Right renal pelvis (tissue), 4 donors: ENCODE results near the gene BCL11B. TPM values are rescaled to one million over a fixed set of nuclear protein-coding genes. Genes with fewer than 3 reads are reported as not detected.
"Not testable (repeated sequence)": the region's sequence is repeated elsewhere in the genome, so short reads cannot be mapped to it uniquely, and the experiment has no call there.

Experiments used
- DNase-seq, 4 donors: peaks; one replicate each; pipeline ENCODE4 v3.0.0-alpha.2; 2013; ENCODE audit warnings: low read depth in 4 of 4, low spot score in 3 of 4, missing footprints in 1 of 4
- polyA plus RNA-seq, 4 donors: library from polyadenylated mRNA; unstranded; fragments of 120-200 nt; gene quantifications; one replicate each; pipeline ENCODE4 v1.2.1, GENCODE V29; 2013; ENCODE audit not compliant: insufficient read length in 4 of 4

BCL11B gene
- polyA plus RNA-seq, 4 donors, result 2.3 to 2.6 (median 2.4) TPM

DNA sequence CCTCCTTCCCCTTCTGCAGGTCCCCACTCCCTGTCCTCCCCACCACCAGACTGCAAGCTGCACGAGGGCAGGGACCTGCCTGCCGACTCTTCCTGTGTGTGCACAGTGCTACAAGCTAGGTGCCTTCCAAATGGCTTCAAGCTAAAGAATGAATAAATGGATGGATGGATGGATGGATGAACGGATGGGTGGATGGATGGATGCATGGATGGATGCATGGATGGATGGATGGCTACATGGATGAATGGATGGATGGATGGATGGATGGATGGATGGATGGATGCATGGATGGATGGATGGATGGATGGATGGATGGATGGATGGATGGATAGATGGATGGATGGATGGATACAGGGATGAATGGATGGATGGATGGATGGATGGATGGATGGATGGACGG lies 43.2 kb downstream of the BCL11B start:
- DNase-seq, result not testable (repeated sequence)

GRCh38 chr14:99226687-99227086 lies 45.3 kb downstream of the BCL11B start:
- DNase-seq, result no peak

DNA sequence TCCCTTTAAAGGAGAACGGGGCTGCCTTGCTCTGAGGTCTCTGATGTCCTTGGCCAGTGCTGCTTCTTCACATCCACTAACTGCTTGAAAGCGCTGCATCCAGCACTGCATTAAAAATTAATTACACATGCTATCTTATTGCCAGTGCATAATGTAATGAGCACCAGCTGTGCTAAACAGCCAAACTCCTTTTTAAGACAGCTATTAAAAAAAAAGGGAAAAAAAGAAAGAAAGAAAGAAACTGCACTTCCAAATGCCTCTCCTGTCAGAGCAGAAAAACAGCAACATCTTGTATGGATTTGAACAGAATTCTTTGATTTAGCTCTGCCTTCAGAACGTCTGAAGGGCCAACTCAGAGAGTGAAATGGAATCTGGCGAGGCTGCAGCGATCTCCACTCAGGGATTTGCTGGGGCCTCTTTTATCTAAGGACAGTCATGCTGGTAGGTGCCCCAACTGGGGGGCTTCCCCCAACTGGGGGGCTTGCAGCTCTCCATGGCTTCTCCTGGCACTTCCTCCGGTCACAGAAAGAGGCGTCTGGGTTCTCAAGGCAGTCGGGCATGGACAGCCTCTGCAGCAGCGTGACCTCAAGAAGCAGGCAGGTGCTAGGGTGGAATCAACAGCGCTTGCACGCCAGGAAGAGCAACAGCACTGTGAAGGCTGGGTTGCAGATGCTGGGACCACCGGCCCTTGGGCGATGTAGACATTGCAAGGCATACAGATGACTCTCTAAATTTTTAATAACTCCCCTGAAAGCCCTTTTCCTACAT lies 46.4 kb downstream of the BCL11B start:
- DNase-seq, result no peak

GRCh38 chr14:99224948-99225347 lies 47.0 kb downstream of the BCL11B start:
- DNase-seq, result no peak

GRCh38 chr14:99224116-99224910 lies 47.7 kb downstream of the BCL11B start:
- no peak for DNase-seq

DNA sequence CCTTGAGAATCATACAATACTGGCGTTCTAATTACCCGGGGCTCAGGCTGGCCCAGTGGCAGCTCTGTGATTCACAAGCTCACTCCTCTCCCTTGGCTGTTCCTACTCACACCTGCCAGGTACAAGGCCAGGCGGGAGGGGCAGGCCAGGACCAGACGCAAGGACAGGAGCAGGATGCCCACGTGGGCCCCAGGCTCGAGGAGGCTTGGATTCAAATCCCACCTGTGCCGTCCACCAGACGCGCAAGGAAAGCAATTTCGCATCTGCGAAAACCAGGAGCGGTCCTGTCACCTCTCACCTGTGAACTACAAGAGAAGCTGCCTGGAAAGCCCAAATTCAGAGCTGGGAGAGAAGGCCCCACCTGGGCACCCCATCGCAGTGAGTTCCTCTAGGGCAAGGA lies 50.6 kb downstream of the BCL11B start:
- DNase-seq, result no peak

- no peak for DNase-seq
Observed at GRCh38 chr14:99217066-99217955, 54.7 kb downstream of the BCL11B start.

DNA sequence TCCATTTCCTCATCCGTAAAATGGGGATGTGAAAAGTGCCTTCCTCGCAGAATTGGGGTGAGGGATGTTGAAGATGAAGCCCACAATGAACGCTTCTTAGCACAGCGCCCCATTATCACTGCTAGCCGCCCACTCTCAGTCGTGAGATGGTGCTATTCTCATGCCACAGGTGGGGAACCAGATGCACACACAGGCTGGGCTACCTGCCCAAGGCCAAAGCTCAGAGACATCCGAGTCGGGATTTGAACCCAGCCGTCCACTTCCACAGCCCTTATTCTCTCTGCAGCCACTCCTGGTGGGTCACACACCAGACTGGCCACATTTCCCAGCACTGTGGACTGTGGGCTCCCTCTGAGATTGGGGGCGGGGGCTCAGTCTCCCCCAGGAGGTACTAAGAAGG lies 55.8 kb downstream of the BCL11B start:
- DNase-seq, result no peak

- no peak for DNase-seq
Observed at GRCh38 chr14:99215277-99215676, 56.7 kb downstream of the BCL11B start.

DNA sequence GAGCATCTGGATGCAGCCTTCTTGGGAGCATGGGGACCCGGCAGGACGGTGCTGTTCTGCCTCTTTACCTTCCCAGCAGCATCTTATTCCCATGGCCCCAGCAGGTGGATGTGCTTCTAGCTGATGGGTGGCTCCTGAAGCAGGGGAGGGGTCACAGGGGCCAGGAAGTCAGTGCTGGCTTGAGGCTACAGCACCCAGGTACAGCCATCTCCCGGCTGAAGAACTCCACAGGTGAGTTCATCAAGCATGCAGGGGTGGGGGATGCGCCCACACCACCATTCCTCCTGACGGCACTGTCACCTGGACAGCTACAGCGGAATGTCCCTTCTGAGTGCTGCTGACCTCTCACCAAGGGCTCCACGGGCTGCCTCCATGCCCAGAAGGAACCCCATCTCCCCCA lies 57.3 kb downstream of the BCL11B start:
- no peak for DNase-seq

- no peak for DNase-seq
Observed at GRCh38 chr14:99213527-99213971, 58.4 kb downstream of the BCL11B start.

DNA sequence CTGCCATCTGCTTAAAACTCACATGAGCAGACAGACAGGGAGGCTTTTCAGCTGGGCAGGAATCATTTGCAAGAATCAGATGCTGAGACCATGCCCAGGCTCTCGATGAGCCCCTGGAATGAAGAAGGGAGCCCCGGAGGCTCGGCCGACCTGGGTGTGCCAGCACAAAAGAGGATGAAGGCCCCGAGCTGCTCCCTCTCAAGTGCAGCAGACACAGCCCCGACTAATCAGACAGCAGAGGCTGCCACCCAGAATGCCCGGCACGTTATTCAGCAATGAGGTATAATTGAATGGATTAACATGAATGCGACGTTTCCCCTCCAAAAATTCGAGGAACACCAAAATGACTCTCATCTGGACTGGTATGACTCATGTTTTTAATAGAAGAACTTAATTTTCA lies 58.9 kb downstream of the BCL11B start:
- no peak for DNase-seq

- DNase-seq, result no peak
Observed at GRCh38 chr14:99212646-99213045, 59.4 kb downstream of the BCL11B start.

GRCh38 chr14:99212199-99212598 lies 59.8 kb downstream of the BCL11B start:
- DNase-seq, result no peak

DNA sequence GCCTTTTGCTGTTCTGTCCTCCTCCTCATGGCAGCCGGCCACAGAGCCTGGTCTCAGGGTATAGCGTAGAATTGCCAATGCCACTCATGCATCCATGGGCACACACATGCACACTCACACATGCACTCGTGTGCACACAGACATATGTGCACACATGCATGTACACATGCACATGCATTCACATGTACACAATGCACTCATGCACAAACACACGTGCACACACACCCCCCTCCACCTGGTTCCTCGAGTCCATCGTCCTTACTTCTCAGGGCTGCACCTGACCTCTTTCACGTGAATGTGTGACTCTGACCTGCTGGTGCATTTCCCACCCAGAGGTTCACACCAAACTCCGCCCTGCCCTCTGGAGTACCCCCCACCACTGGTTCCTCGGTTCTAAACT lies 60.6 kb downstream of the BCL11B start:
- DNase-seq, result no peak

DNA sequence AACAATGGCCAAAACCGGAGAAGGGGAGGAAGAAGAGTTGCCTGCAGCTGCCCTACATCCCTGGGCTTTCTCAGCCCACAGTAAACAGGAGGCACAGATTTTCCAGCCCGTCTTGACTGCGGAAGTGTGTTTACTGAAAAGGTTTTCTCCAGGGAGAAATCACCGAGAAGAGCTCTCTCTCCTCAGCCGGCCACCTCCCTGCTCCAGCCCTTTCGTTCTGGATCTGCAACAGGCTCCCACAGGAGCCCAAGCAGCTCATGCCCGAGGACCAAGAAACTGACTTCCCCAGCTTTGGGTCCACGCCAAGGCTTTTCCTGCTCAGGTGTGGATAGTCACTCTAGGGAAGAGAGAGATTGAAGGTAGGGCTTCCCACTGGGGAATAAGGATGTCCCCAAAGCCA lies 61.7 kb downstream of the BCL11B start:
- DNase-seq, result no peak

DNA sequence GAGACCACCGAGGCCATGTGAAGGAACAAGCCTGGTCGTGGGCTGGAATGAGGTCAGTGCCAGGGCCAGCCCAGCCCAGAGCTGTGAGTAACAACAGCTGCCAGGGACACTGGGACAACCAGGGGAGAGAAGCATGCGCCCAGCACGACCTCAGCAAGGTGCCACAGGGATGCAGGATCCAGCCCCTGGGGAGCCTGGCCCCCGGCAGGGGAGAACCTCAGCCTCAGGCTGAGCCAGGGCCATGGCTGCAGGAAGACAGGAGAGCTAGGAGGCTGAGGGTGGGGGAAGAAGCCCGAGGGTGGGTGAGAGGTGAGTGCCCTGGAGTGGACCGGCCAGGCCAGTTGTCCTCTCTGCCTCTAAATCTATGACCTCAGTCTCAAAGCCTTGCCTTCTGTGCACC lies 62.6 kb downstream of the BCL11B start:
- no peak for DNase-seq

- DNase-seq, result no peak
Observed at GRCh38 chr14:99208318-99208717, 63.7 kb downstream of the BCL11B start.

DNA sequence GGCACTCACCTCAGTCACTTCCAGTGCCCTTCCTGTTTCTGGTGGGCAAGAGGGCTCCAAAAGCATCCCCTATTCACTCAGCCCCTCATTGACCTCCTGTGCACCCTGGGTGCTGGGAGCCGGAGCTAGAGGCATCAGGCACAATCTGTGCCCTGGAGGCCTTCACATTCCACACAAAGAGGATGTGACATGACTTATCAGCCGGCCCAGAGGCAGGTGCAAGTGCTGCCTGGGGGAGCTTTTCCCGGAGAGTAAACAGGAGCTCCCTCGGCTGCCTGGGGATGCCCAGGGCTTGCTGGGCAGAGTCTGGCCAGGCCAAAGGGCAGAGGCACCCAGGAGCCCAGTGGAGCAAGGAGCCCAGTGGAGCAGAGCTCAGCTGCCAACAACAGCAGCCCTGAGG lies 64.5 kb downstream of the BCL11B start:
- no peak for DNase-seq

DNA sequence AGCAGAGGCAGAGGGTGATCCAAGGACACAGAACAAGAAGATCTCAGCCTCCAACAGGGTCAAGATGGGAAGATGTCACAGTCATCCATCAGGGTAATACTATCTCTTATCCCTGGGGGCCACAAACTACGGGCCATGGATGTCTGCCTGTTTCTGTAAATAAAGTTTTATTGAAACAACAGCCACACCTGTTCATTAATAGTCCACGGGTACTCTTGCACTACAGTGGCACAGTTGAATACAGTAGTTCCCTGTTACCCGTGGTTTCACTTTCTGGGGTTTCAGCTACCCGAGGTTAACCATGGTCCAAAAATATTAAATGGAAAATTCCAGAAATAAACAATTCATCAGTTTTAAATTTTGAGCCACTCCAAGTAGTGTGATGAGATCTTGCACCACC lies 65.9 kb downstream of the BCL11B start:
- no peak for DNase-seq

DNA sequence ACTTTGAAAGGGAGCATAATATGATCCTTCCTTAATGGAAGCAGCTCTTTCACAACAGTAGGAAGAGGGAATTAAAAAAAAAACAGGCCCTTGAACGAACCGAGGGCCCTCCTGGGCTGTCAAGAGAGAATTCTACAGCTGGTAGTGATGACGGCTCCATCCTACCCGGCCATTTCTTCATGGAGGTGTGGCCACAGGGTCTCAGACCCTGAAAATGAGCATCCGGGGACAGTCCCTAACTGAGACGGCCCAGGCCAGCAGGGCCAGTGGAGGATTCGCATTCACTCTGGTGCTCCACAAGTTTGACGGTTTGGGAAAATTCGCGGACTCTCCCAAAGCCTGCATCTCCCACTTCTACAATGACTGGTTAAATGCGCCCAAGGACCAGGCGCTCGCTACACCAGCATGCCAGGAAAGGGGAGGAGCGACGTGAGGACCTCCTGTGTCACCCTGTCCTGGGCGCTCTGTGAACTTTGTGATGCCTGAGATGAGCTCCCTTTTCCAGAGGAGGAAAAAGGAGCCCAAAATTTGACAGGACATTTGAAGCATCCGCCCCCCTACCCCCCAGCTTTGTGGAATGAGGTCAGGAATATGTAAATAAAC lies 66.8 kb downstream of the BCL11B start:
- DNase-seq, result no peak
